Peyer's patch (tissue), 4 donors: ENCODE results near the gene MAGEA8.

Experiments
- CTCF ChIP-seq, 6 experiments: fragments of 450-650 bp in 4 of 6; fragments of 200-600 bp in 2 of 6; sonication (generic) in 1 of 6; IDR thresholded peaks; one replicate each; pipeline ENCODE4 v1.5.1; 2017 to 2019; ENCODE audit warnings: antibody characterized with exemption in 6 of 6, mild to moderate bottlenecking in 3 of 6, moderate library complexity in 1 of 6
- POLR2A ChIP-seq, 2 donors: fragments of 450-650 bp; IDR thresholded peaks; one replicate each; pipeline ENCODE4 v1.5.1; 2017; ENCODE audit warnings: antibody characterized with exemption in 2 of 2, mild to moderate bottlenecking in 2 of 2, moderate library complexity in 2 of 2

DNA sequence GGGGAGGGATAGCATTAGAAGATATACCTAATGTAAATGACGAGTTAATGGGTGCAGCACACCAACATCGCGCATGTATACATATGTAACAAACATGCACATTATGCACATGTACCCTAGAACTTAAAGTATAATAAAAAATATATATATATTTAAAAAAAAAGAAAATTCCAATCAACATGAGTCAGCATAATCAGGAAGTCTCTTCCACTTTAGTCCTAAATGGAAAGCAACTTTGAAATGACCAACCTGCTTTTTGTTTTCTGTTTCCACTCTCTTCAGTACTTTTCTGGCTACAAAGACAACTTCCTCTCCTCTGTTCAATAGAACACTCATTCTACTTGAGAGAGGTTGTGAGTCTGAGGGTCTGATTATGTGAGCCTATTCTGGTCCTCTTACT lies 13.5 kb upstream of the MAGEA8 start:
- TF ChIP-seq CTCF (IDR thresholded peaks at IDR 0.05) (no peak), POLR2A (IDR thresholded peaks at IDR 0.05) (no peak)
